ENCODE data around the gene MDGA2. TPM values are rescaled to one million over a fixed set of nuclear protein-coding genes. Genes with fewer than 3 reads are reported as not detected.

The MDGA2 gene
- total RNA-seq, 1 experiment from 2014 or later, result not detected

DNA sequence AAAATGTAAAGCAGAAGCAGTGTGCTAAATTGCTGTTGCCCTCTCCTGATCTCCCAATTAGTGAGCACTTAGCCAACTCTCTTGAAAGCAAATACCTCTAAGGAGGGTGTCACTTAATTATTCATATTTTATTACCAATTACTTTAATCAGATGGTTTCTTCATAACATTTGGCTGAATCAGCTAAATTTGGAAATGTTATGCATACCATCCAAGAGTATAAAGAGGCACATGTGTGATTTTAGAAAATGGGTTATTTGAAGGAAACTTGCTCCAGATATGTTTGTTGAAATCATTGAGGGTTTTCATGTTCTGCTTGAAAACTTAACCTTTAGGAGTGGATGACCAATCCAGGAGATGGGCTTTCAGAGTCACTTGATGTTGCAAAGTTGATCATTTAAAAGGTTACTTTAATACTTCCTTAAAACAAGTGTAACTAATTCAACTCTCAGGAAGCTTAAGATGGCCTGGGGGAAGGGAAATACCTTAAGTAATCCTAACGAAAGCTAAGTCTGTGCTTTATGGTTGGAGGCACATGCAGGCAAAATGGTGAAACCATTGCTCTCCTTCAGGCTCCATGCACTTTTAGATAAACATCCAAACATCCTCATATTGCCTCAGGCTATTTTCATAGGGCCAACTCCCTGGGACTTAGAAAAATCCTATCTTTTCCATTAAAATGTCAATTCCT, 434.5 kb downstream of the MDGA2 start:
- CTCF ChIA-PET, result no interaction called here
- intact Hi-C loops (cut with micrococcal nuclease; ENCODE audit: unreplicated experiment), result no loop called here
- Mint-ChIP-seq H3K4me1 (ENCODE audit: low read depth, unreplicated experiment) (no peaks in the 10 kb centered on the region), H3K9me3 (ENCODE audit: low read depth, unreplicated experiment) (peaks cover 6% of the 10 kb centered on the region), H3K4me3 (ENCODE audit: low read depth, unreplicated experiment) (no peak overlapping the region), H3K36me3 (ENCODE audit: insufficient read depth, unreplicated experiment) (no peaks in the 10 kb centered on the region), H3K27me3 (ENCODE audit: unreplicated experiment) (no peaks in the 10 kb centered on the region), H3K27ac (ENCODE audit: unreplicated experiment) (no peak overlapping the region)
- TF ChIP-seq, protein P1, sequence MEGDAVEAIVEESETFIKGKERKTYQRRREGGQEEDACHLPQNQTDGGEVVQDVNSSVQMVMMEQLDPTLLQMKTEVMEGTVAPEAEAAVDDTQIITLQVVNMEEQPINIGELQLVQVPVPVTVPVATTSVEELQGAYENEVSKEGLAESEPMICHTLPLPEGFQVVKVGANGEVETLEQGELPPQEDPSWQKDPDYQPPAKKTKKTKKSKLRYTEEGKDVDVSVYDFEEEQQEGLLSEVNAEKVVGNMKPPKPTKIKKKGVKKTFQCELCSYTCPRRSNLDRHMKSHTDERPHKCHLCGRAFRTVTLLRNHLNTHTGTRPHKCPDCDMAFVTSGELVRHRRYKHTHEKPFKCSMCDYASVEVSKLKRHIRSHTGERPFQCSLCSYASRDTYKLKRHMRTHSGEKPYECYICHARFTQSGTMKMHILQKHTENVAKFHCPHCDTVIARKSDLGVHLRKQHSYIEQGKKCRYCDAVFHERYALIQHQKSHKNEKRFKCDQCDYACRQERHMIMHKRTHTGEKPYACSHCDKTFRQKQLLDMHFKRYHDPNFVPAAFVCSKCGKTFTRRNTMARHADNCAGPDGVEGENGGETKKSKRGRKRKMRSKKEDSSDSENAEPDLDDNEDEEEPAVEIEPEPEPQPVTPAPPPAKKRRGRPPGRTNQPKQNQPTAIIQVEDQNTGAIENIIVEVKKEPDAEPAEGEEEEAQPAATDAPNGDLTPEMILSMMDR (IDR thresholded peaks at IDR 0.05; ENCODE audit: unreplicated experiment), result no peak
- no peak for DNase-seq
- no TSS peak for BruUV-seq (replicated peaks)

DNA sequence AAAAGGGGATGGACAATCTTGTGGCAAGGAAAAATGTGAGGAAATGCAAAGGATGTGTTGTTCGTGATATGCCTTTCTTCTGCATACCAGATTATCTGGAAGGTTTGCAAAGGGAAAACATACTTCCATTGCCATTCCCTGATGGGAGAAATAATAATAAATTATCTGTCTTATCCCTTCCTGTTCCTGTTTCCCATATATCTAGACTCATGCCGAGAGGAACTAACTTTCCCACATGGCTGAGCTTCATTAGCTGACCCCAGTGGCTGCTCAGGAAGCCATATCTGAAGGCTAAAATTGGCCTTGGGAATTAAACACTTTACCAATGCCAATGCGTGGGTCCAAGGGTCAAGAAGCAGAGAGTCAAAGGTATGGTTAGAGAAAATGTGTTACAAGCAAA, 439.8 kb downstream of the MDGA2 start:
- TF ChIP-seq, protein P1 (IDR thresholded peaks at IDR 0.05; ENCODE audit: unreplicated experiment), result no peak
- no TSS peak for BruUV-seq (replicated peaks)
- intact Hi-C loops (cut with micrococcal nuclease; ENCODE audit: unreplicated experiment), result no loop called here
- H3K4me3 Mint-ChIP-seq (ENCODE audit: low read depth, unreplicated experiment), result no peak overlapping the region
- DNase-seq, result no peak
- no peaks in the 10 kb centered on the region for H3K36me3 Mint-ChIP-seq (ENCODE audit: insufficient read depth, unreplicated experiment)
- peaks cover 3% of the 10 kb centered on the region for H3K9me3 Mint-ChIP-seq (ENCODE audit: low read depth, unreplicated experiment)
- CTCF ChIA-PET, result no interaction called here
- no peaks in the 10 kb centered on the region for H3K27me3 Mint-ChIP-seq (ENCODE audit: unreplicated experiment)
- no peak overlapping the region for H3K27ac Mint-ChIP-seq (ENCODE audit: unreplicated experiment)
- no peaks in the 10 kb centered on the region for H3K4me1 Mint-ChIP-seq (ENCODE audit: low read depth, unreplicated experiment)

DNA sequence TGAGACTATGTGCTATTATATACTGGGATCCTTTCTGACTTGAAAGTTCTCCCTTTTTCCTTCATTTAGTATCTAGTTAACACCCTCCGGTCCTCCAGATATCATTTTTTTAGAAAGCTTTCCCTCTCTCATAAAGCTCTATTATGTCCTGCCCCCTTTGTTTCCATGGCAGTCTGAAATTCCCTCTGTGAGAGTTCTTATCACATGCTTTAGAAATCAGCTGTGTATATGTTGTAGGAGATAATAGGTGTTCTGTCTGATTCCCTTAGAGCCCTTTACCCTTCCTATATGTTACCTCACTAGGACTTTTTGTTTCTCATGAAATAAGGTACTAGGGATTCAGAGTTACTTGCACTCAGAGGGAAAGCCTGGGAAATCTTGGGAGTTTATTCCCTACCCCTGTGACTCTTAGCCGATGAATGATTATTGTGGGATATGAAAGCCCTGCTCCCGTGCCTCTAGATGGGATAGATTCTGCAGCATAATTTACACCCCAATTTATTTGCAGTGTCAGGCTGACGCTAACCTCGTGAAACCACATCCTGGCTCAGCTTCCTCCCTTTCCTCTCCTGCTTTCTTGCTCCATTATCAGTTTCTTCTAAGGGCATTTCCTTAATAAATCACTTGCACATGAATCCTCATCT, 448.4 kb downstream of the MDGA2 start:
- TF ChIP-seq, protein P1 (IDR thresholded peaks at IDR 0.05; ENCODE audit: unreplicated experiment), result no peak
- Mint-ChIP-seq H3K27me3 (ENCODE audit: unreplicated experiment) (no peaks in the 10 kb centered on the region), H3K27ac (ENCODE audit: unreplicated experiment) (no peak overlapping the region), H3K9me3 (ENCODE audit: low read depth, unreplicated experiment) (no peaks in the 10 kb centered on the region), H3K36me3 (ENCODE audit: insufficient read depth, unreplicated experiment) (no peaks in the 10 kb centered on the region), H3K4me3 (ENCODE audit: low read depth, unreplicated experiment) (no peak overlapping the region), H3K4me1 (ENCODE audit: low read depth, unreplicated experiment) (no peaks in the 10 kb centered on the region)
- BruUV-seq (replicated peaks), result no TSS peak
- intact Hi-C loops (cut with micrococcal nuclease; ENCODE audit: unreplicated experiment), result no loop called here
- DNase-seq, result no peak
- CTCF ChIA-PET, result no interaction called here

DNA sequence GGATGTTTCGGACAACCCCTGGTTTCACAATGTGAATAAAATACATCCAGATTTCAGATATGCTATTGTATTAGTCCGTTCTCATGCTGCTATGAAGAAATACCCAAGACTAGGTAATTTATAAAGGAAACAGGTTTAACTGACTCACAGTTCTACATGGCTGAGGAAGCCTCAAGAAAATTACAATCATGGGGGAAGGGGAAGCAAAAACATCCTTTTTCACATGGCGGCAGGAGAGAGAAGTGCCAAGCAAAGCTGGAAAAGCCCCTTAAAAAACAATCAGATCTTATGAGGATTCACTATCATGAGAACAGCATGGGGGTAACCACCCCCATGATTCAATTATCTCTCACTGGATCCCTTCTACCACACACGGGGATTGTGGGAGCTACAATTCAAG, 451.7 kb downstream of the MDGA2 start:
- H3K36me3 Mint-ChIP-seq (ENCODE audit: insufficient read depth, unreplicated experiment), result no peaks in the 10 kb centered on the region
- no peaks in the 10 kb centered on the region for H3K4me1 Mint-ChIP-seq (ENCODE audit: low read depth, unreplicated experiment)
- BruUV-seq (replicated peaks), result no TSS peak
- intact Hi-C loops (cut with micrococcal nuclease; ENCODE audit: unreplicated experiment), result no loop called here
- DNase-seq, result no peak
- no peak overlapping the region for H3K27ac Mint-ChIP-seq (ENCODE audit: unreplicated experiment)
- H3K27me3 Mint-ChIP-seq (ENCODE audit: unreplicated experiment), result no peaks in the 10 kb centered on the region
- TF ChIP-seq, protein P1 (IDR thresholded peaks at IDR 0.05; ENCODE audit: unreplicated experiment), result no peak
- no peaks in the 10 kb centered on the region for H3K9me3 Mint-ChIP-seq (ENCODE audit: low read depth, unreplicated experiment)
- CTCF ChIA-PET, result no interaction called here
- H3K4me3 Mint-ChIP-seq (ENCODE audit: low read depth, unreplicated experiment), result no peak overlapping the region
